ENCODE measurements around the gene PRM1.
A peak's percentile ranks its signal among the peaks of the same experiment; 100 is the strongest.

Gene PRM1

DNA sequence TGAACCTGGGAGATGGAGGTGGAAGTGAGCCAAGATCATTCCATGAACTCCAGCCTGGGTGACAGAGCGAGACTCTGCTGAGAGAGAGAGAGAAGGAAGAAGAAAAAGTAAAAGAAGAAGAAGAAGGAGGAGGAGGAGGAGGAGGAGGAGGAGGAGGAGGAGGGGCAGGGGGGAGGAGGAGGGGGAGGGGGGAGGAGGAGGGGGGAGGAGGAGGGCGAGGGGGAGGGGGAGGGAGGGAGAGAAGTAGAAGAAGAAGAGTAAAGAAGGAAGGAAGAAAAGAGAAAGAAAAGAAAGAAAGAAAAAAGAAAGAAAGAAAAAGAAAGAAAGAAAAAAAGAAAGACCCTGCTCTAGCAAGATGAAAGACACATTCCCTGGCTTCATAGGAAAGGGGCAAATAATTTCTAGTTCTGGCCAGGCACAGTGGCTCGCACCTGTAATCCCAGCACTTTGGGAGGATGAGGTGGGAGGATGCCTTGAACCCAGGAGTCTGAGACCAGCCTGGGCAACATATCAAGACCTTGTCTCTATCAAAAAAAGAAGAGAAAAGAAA, 48.8 kb downstream of the PRM1 start:
- peak overlapping the region; percentile 75 to 77 for H3K4me3 Mint-ChIP-seq
- H3K27me3 Mint-ChIP-seq, result no peaks in the 10 kb centered on the region
- no peak for DNase-seq
- ATAC-seq, result no peak
- H3K27ac Mint-ChIP-seq, result peak overlapping the region; percentile 98 to 99
- H3K9me3 Mint-ChIP-seq, result no peaks in the 10 kb centered on the region
- H3K4me1 Mint-ChIP-seq, result peaks cover 90% of the 10 kb centered on the region

DNA sequence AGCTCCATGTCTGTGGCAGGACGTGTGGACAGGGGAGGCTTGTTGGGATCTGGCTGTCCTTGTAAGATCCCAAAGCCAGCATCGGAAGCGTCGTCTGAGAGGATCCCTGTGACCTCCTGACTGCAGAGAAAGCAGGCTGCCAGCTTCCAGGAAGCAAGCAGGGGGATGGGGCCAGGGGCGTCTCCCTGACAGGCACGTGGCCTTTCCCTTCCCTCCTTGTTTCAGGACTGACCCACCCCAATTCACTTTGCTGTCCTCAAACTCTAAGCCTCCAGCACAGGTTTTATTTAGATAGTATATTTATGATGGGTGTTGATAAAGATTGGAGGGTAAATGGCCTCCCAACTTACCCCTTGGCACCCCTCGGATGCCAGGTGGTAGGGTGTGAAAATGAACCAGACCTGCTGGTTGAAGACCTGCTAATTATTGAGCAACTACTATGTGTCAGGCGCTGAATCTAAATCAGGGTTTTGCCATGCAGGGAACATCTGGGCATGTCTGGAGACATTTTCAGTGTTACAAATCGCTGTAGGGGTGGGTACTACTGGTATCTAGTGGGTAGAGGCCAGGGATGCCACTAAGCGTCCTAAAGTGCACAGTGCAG, 49.7 kb downstream of the PRM1 start:
- H3K9me3 Mint-ChIP-seq, result no peaks in the 10 kb centered on the region
- ATAC-seq, result no peak
- DNase-seq, result no peak
- H3K4me1 Mint-ChIP-seq, result peaks cover 87% of the 10 kb centered on the region
- no peaks in the 10 kb centered on the region for H3K27me3 Mint-ChIP-seq
- peak overlapping the region; percentile 82 to 98 for H3K27ac Mint-ChIP-seq
- peak overlapping the region; percentile 72 to 77 for H3K4me3 Mint-ChIP-seq
